IPS-18a (cell line): ENCODE measurements around the gene ROCK1.
"Not testable (repeated sequence)": the region's sequence is repeated elsewhere in the genome, so short reads cannot be mapped to it uniquely, and the experiment has no call there.

Source experiments
- H3K27ac ChIP-seq: one replicate; pipeline ENCODE4 v1.5.1; 2013; ENCODE audit warnings: low read length
- H3K27me3 ChIP-seq: one replicate; pipeline ENCODE4 v1.6.1; 2013; ENCODE audit warnings: mild to moderate bottlenecking, low read length; ENCODE audit not compliant: control insufficient read depth, insufficient read depth
- H3K36me3 ChIP-seq: one replicate; pipeline ENCODE4 v1.6.1; 2013; ENCODE audit warnings: low read depth, low read length; ENCODE audit not compliant: control insufficient read depth
- H3K4me1 ChIP-seq: one replicate; pipeline ENCODE4 v1.6.1; 2013; ENCODE audit warnings: low read depth, low read length; ENCODE audit not compliant: control insufficient read depth
- H3K4me3 ChIP-seq: one replicate; pipeline ENCODE4 v1.5.1; 2013; ENCODE audit warnings: low read length
- H3K9ac ChIP-seq: one replicate; pipeline ENCODE4 v1.6.1; 2013; ENCODE audit warnings: mild to moderate bottlenecking, low read length, moderate library complexity
- H3K9me3 ChIP-seq: one replicate; pipeline ENCODE4 v1.6.1; 2013; ENCODE audit warnings: low read depth, low read length; ENCODE audit not compliant: control insufficient read depth

Gene ROCK1

DNA sequence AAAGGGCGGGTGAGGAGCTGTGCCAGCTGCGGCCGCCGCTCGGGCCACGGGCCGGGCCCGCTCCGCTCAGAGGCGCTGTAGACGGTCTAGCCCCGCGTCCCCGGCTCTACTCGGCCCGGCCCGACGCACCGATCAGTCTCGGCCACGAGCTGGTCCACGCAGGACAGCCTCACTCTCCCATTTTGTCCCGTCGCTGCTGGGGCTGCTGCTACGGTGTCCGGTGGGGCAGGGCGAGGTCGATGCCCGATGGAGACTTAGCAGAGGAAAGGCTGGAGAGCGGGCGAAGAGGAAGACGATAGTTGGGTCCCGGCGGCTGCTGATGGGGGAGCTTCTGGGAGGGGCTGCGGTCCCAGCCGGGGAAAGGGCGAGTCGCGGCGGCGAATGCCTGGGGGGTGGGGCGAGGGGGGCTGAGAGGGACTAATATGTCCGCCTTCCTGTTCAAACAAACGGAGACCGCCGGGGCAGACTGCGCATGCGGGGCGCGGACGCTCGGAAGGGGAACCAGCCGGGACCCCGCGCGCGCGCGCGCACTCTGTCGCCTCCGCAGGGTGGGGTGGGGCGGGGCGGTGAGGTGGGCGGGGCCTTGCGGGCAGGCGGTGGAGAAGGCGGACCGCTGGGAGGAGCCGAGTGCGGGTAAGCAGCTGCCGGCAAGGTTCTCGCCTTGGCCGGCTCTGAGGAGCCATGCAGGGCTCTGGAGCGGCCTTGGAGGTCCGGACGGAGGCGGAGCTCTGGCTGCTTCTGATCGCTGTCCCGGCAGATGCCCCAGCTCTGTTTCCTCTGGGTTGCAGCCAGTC, at the start of gene ROCK1:
TSS of gene ROCK1 (minus strand) at position 468 of the 794 bp plus-strand sequence. CDS start 903 bp downstream, outside the sequence.
- Histone ChIP-seq H3K36me3 (no peaks in the 10 kb centered on the region), H3K9me3 (no peaks in the 10 kb centered on the region), H3K4me3 (peak within 1 kb of the TSS; percentile 99), H3K4me1 (peaks cover 27% of the 10 kb centered on the region), H3K9ac (peak within 1 kb of the TSS; percentile 81), H3K27ac (peak within 1 kb of the TSS; percentile 71), H3K27me3 (peaks cover 20% of the 10 kb centered on the region)

DNA sequence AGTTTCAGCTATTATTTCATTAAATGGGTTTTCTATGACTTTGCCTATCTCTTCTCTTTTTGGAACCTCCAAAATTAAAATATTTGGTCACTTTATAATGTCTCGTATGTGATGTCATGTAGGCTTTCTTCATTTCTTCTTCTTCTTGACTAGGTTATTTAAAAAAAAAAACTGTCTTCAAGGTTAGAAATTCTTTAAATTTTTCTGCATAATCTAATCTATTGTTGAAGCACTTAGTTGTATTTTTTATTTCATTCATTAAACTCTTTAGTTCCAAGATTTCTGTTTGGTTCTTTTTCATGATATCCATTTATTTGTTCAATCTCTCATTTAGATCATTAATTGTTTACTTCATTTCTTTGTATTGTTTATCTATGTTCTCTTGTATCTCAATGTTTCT, 43.8 kb upstream of the ROCK1 start:
- H3K27ac ChIP-seq = no peak overlapping the region
- H3K4me3 ChIP-seq = no peak overlapping the region
- no peaks in the 10 kb centered on the region for H3K4me1 ChIP-seq
- no peaks in the 10 kb centered on the region for H3K9me3 ChIP-seq
- H3K9ac ChIP-seq = no peak overlapping the region
- H3K27me3 ChIP-seq = no peaks in the 10 kb centered on the region
- no peaks in the 10 kb centered on the region for H3K36me3 ChIP-seq

DNA sequence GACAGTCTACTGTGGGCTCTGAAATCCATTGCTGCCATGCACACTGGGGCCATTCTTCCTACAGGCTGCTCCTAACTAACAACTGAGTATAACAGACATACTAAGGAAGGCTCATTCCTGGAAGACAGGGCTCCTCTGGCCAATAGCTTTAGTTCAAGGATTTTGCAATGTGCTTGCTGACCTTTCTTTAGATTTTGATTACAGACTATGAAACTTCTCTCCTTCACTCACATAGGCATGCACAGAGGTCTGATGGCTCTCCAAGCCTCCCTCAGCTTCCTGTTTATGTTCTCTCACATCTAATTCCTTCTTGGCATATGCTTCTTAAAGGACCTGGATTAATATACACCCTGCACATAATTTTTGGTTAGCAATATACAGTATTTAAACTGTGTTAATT, 34.4 kb upstream of the ROCK1 start:
- Histone ChIP-seq H3K27ac (no peak overlapping the region), H3K36me3 (no peaks in the 10 kb centered on the region), H3K4me1 (no peaks in the 10 kb centered on the region), H3K27me3 (no peaks in the 10 kb centered on the region), H3K9ac (no peak overlapping the region), H3K4me3 (no peak overlapping the region), H3K9me3 (no peaks in the 10 kb centered on the region)

DNA sequence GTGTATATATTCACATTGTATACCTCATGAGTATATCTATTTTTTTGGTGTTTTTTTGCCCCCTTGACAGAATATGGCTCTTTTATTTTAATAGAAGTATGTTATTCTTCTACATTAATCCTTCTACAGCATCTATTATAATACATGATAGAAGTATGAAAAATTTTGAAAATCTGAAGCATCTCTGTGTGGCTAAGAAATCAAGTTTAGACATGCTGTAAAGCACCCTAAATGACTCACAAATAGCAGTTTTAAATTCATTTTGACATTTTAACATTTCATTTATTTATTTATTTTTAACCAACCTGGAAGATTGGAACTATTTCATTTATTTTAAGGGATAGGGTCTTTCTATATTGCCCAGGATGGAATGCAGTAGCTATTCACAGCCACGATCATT, 33.8 kb upstream of the ROCK1 start:
- Histone ChIP-seq H3K36me3 (no peaks in the 10 kb centered on the region), H3K4me1 (no peaks in the 10 kb centered on the region), H3K9ac (no peak overlapping the region), H3K9me3 (no peaks in the 10 kb centered on the region), H3K27me3 (no peaks in the 10 kb centered on the region), H3K27ac (no peak overlapping the region), H3K4me3 (no peak overlapping the region)

DNA sequence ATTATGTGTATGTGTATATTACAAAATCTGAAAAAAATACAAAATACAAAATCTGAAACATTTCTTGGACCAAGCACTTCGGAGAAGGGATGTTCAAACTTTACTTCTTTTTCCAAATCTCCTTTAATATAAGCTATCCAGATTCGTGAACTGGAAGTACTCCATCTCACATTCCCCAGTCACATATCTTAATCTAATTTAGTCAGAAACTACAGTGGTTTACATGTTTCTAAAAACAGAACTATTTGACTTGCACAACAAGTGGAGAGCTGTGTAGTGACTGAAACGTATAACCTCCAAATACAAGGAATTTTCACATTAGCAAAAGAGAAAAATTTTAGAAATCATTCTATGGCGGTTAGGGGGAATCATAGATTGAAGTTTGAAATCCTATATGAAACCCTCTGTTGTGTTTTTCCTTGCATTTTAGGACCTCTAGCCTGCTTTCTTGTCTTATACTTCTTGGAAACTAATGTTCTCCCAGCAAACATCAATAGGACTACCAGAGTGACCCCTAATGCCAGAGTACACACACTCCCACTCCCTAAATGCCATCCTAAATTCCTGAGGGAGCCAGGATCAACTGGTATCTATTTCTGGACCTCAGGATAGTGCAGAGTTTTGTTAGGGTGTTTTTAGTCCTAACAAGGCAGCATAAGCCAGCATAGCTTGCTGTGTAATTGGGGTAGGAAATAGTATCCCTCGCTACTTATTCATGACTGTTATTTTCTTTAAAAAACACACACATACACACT, 30.2 kb upstream of the ROCK1 start:
- H3K27ac ChIP-seq = no peak overlapping the region
- no peaks in the 10 kb centered on the region for H3K27me3 ChIP-seq
- no peaks in the 10 kb centered on the region for H3K36me3 ChIP-seq
- H3K4me3 ChIP-seq = no peak overlapping the region
- no peaks in the 10 kb centered on the region for H3K9me3 ChIP-seq
- H3K4me1 ChIP-seq = no peaks in the 10 kb centered on the region
- H3K9ac ChIP-seq = no peak overlapping the region

DNA sequence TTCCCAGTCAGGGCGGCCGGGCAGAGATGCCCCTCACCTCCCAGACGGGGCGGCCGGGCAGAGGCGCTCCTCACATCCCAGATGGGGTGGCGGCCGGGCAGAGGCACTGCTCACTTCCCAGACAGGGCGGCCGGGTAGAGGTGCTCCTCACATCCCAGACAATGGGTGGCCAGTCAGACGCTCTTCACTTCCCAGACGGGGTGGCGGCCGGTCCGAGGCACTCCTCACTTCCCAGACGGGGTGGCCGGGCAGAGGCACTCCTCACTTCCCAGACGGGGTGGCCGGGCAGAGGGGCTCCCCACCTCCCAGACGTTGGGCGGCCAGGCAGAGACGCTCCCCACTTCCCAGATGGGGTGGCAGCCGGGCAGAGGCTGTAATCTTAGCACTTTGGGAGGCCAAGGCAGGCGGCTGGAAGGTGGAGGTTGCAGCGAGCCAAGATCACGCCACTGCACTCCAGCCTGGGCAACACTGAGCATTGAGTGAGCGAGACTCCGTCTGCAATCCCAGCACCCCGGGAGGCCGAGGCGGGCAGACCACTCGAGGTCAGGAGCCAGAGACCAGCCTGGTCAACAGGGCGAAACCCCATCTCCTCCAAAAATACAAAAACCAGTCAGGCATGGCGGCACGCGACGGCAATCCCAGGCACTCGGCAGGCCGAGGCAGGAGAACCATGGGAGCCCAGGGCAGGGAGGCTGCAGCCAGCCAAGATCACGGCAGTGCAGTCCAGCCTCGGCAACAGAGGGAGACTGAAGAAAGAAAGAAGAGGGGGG, 26.3 kb upstream of the ROCK1 start:
- H3K9ac ChIP-seq, H3K27ac ChIP-seq, H3K9me3 ChIP-seq, H3K36me3 ChIP-seq, H3K4me1 ChIP-seq, H3K27me3 ChIP-seq, H3K4me3 ChIP-seq: not testable (repeated sequence)

DNA sequence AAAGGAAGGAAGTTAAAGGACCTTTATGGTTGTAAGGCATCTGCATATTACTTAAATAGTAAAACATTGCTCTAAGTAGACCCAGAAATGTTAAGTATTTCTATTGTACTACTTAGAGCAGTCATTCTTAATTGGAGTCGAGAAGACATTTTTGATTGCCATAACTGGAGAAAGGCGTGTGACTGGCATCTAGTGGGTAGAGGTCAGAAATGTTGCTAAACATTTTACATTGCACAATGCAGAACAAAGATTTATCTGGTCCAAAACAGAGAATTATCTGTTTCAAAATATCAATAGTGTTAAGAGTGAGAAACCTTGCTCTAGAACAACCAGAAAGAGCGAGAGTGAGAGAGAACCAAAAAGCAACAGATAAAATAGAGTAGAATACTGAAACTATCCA, 23.3 kb upstream of the ROCK1 start:
- Histone ChIP-seq H3K27ac (no peak overlapping the region), H3K27me3 (no peaks in the 10 kb centered on the region), H3K36me3 (no peaks in the 10 kb centered on the region), H3K4me3 (no peak overlapping the region), H3K9me3 (no peaks in the 10 kb centered on the region), H3K4me1 (no peaks in the 10 kb centered on the region), H3K9ac (no peak overlapping the region)

DNA sequence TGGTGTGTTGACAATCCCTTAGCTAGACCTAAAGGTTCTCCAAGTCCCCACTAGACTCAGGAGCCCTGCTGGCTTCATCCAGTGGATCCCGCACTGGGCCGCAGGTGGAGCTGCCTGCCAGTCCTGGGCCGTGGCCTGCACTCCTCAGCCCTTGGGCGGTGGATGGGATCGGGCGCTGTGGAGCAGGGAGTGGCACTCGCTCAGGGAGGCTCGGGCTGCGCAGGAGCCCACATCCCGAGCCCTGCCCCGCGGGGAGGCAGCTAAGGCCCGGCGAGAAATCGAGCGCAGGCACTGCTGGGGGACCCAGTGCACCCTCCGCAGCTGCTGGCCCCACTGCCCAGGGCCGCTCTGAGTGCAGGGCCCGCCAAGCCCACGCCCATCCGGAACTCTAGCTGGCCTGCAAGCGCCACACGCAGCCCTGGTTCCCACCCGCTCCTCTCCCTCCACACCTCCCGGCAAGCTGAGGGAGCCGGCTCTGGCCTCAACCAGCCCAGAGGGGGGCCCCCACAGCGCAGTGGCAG, 20.8 kb upstream of the ROCK1 start:
- Histone ChIP-seq H3K36me3 (no peaks in the 10 kb centered on the region), H3K4me3 (no peak overlapping the region), H3K27ac (no peak overlapping the region), H3K27me3 (no peaks in the 10 kb centered on the region), H3K4me1 (no peaks in the 10 kb centered on the region), H3K9ac (no peak overlapping the region), H3K9me3 (no peaks in the 10 kb centered on the region)

DNA sequence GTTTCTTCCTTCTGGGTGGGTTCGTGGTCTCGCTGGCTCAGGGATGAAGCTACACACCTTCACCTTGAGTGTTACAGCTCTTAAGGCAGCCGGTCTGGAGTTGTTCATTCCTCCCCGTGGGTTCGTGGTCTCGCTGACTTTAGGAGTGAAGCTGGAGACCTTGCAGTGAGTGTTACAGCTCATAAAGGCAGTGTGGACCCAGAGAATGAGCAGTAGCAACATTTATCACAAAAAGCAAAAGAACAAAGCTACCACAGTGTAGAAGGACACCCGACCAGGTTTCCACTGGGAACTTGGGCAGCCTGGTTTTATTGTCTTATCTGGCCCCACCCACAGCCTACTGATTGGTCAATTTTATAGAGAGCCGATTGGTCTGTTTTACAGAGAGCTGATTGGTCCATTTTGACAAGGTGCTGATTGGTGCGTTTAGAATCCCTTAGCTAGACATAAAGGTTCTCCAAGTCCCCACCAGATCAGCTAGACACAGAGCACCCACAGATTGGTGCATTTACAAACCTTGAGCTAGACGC, 20.1 kb upstream of the ROCK1 start:
- no peak overlapping the region for H3K4me3 ChIP-seq
- H3K27ac ChIP-seq = no peak overlapping the region
- H3K4me1 ChIP-seq = no peaks in the 10 kb centered on the region
- H3K9ac ChIP-seq = no peak overlapping the region
- H3K36me3 ChIP-seq = no peaks in the 10 kb centered on the region
- H3K9me3 ChIP-seq = no peaks in the 10 kb centered on the region
- H3K27me3 ChIP-seq = no peaks in the 10 kb centered on the region

DNA sequence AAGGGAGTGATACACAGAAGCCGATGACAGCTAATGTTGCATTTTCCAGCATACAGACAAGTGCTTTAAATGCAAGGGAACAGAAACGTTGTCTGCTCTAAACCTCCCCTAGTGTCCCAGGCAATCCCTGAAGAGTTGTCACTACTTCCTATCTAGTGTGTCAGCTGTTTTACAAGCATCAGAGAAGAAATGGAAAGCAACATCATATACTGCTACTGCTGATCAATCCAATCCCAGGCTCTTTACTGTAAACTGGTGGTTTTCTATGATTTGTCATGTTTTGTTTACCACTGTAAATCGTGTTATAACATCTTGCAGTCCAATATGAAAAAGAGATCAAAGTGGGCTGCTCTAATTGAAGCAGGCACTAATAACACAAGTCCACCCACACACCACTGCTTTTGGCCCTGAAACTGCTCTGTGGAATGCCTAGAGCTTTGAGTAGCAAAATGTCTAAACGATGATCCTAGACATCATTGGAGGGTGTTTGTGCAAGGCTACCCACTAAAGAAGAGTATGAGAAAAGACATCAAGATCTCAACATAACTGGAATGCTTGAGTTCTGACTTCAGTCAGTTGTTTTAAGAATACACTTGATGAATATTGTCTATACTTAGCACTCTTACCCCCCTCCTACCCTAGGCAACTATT, 18.1 kb upstream of the ROCK1 start:
- no peak overlapping the region for H3K4me3 ChIP-seq
- H3K36me3 ChIP-seq = no peaks in the 10 kb centered on the region
- H3K9ac ChIP-seq = no peak overlapping the region
- H3K9me3 ChIP-seq = no peaks in the 10 kb centered on the region
- no peaks in the 10 kb centered on the region for H3K4me1 ChIP-seq
- no peak overlapping the region for H3K27ac ChIP-seq
- no peaks in the 10 kb centered on the region for H3K27me3 ChIP-seq
